ENCODE data around the gene FXN. TPM values are rescaled to one million over a fixed set of nuclear protein-coding genes. Genes with fewer than 3 reads are reported as not detected.
"Not testable (repeated sequence)": the region's sequence is repeated elsewhere in the genome, so short reads cannot be mapped to it uniquely, and the experiment has no call there.

The FXN gene
- total and polyA plus RNA-seq, 2 donors (not counting 1 experiment from before 2014, with no cell fraction given), result 8.8 to 9.6 TPM

- intact Hi-C loops (cut with micrococcal nuclease), result no loop called here
- Histone ChIP-seq H3K4me3 (ENCODE audit: control extremely low read depth in 1 of 5, extremely low read depth in 1 of 5, insufficient read depth in 1 of 5, low read depth in 2 of 5, low read length in 4 of 5) (no peak overlapping the region), H3K27me3 (replicated peaks in 1 of 4; ENCODE audit: control extremely low read depth in 1 of 4, control insufficient read depth in 3 of 4, insufficient read depth in 4 of 4, low read length in 3 of 4) (no peaks in the 10 kb centered on the region), H3K4me2 (replicated peaks; ENCODE audit: low read depth, low read length, poor library complexity, severe bottlenecking) (no peak overlapping the region), H3K9me3 (ENCODE audit: control extremely low read depth in 1 of 3, control insufficient read depth in 2 of 3, insufficient read depth in 1 of 3, low read length in 2 of 3) (no peaks in the 10 kb centered on the region), H2AFZ (ENCODE audit: insufficient read depth, low read depth, low read length, poor library complexity, severe bottlenecking) (no peak overlapping the region), H3K4me1 (ENCODE audit: control insufficient read depth in 2 of 2, insufficient read depth in 2 of 2, low read length in 2 of 2) (no peaks in the 10 kb centered on the region), H3K36me3 (replicated peaks in 1 of 2; ENCODE audit: control extremely low read depth in 1 of 2, control insufficient read depth in 1 of 2, extremely low read depth in 1 of 2, insufficient read depth in 2 of 2, low read length in 1 of 2) (no peaks in the 10 kb centered on the region), H4K20me1 (ENCODE audit: control insufficient read depth, insufficient read depth, low read length, poor library complexity, severe bottlenecking) (no peaks in the 10 kb centered on the region), H3K27ac (ENCODE audit: low read length in 2 of 2) (no peak overlapping the region), H3K79me2 (ENCODE audit: control insufficient read depth, insufficient read depth, low read length) (no peaks in the 10 kb centered on the region), H3K9ac (ENCODE audit: low read length) (no peak overlapping the region)
- Mint-ChIP-seq H3K4me1 (no peaks in the 10 kb centered on the region), H3K4me3 (no peak overlapping the region), H3K9me3 (ENCODE audit: insufficient read depth) (no peaks in the 10 kb centered on the region), H3K27ac (no peak overlapping the region), H3K27me3 (no peaks in the 10 kb centered on the region)
- no peak for DNase-seq
- POLR2A ChIA-PET, result no interaction called here
- CTCF ChIA-PET, result no interaction called here
- TF ChIP-seq CTCF (IDR thresholded peaks at IDR 0.05), result no peak
- TF ChIP-seq EZH2 (IDR thresholded peaks at IDR 0.05; ENCODE audit: borderline replicate concordance, insufficient read depth, low read depth, low read length, poor library complexity, severe bottlenecking), result no peak
- 98% methylated on average over 4 of the region's 7 CpGs for WGBS (ENCODE audit: insufficient coverage)
- no peak for ATAC-seq (ENCODE audit: low read depth)
Measured at GRCh38 chr9:69093471-69094103, 58.0 kb downstream of the FXN start.

GRCh38 chr9:69094361-69095135 is 59.0 kb downstream of the FXN start:
- H3K9me3 ChIP-seq (ENCODE audit: control extremely low read depth in 1 of 3, control insufficient read depth in 2 of 3, insufficient read depth in 1 of 3, low read length in 2 of 3); CTCF ChIA-PET; H3K27me3 Mint-ChIP-seq; DNase-seq; H3K9ac ChIP-seq (ENCODE audit: low read length); H3K9me3 Mint-ChIP-seq (ENCODE audit: insufficient read depth); H3K27me3 ChIP-seq (replicated peaks in 1 of 4; ENCODE audit: control extremely low read depth in 1 of 4, control insufficient read depth in 3 of 4, insufficient read depth in 4 of 4, low read length in 3 of 4); H3K27ac Mint-ChIP-seq; H3K4me1 Mint-ChIP-seq; H2AFZ ChIP-seq (ENCODE audit: insufficient read depth, low read depth, low read length, poor library complexity, severe bottlenecking); H3K4me1 ChIP-seq (ENCODE audit: control insufficient read depth in 2 of 2, insufficient read depth in 2 of 2, low read length in 2 of 2); H3K4me3 ChIP-seq (ENCODE audit: control extremely low read depth in 1 of 5, extremely low read depth in 1 of 5, insufficient read depth in 1 of 5, low read depth in 2 of 5, low read length in 4 of 5); ATAC-seq (ENCODE audit: low read depth); intact Hi-C loops (cut with micrococcal nuclease); POLR2A ChIA-PET; H4K20me1 ChIP-seq (ENCODE audit: control insufficient read depth, insufficient read depth, low read length, poor library complexity, severe bottlenecking); H3K27ac ChIP-seq (ENCODE audit: low read length in 2 of 2); H3K36me3 ChIP-seq (replicated peaks in 1 of 2; ENCODE audit: control extremely low read depth in 1 of 2, control insufficient read depth in 1 of 2, extremely low read depth in 1 of 2, insufficient read depth in 2 of 2, low read length in 1 of 2); H3K79me2 ChIP-seq (ENCODE audit: control insufficient read depth, insufficient read depth, low read length); H3K4me2 ChIP-seq (replicated peaks; ENCODE audit: low read depth, low read length, poor library complexity, severe bottlenecking); H3K4me3 Mint-ChIP-seq: not testable (repeated sequence)
- WGBS (ENCODE audit: insufficient coverage), result 98% methylated on average over 11 of the region's 14 CpGs

All from B cell (primary cell).